Daoy (cell line): Measurements from ENCODE around the gene NECTIN1. TPM values are rescaled to one million over a fixed set of nuclear protein-coding genes. Genes with fewer than 3 reads are reported as not detected.
A peak's percentile ranks its signal among the peaks of the same experiment; 100 is the strongest.
"Not testable (repeated sequence)": the region's sequence is repeated elsewhere in the genome, so short reads cannot be mapped to it uniquely, and the experiment has no call there.

ENCODE experiments used
- DNase-seq: peaks from one replicate; pipeline ENCODE4 v3.0.0-alpha.2; 2015; ENCODE audit warnings: low read depth
- total RNA-seq: library from RNA; depleted of rRNA; stranded (reverse); fragments of >200 nt; shearing (Covaris generic); gene quantifications from 2 replicates; pipeline ENCODE4 v1.2.3, GENCODE V29; 2014

The NECTIN1 gene
- total RNA-seq, 1 experiment from 2014 or later: 4.1 TPM

DNA sequence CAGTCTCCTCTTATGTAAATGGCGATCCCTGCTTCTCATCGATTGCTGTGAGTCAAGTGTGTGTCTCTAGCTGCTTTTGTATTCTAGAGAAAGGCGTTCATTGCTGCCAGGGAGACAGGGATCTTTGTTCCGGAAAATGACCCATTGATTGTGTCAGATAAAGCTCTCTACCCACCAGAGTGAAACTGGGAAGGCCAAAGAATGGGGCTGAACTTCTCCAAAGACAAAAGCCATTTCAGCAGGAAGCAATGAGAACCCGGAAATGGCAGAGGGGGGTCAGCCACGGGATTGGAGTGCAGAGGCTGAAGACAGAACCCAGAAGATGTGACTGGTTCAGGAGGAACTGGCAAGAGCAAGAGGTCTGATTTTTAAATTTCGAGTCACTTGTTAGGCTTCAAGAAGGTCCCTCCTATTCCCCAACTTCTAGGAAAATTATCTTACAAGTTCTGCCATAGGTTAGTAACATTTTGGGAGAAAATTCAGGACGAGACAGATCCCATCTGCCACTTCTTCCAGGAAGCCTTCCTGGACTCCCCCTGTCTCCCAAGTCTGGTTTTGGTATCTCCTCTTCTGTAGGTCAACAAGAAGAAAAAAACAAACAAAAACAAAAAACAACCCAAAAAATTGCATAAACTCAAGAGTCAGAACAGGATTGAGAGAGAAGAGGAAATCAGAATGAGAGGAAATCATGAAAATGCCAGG lies 110.6 kb downstream of the NECTIN1 start:
- no peak for DNase-seq

DNA sequence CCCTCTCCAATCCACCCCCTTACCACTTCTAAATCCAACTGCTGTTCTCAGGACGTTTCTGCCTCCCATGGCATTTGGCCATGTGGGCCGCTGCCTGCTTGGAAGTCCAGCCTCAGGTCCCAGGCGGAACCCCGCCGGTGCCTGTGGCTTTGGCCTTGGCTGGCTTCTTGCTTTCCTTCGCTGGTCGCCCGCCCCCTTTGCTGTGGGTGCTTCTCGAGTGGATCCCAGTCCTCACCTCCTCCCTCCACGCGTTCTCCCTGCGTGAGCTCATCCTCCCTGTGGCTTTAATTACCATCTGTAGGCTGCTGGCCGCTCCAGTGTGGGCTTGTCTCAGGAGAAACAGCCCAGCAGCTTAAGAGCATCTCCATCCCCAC lies 111.7 kb downstream of the NECTIN1 start:
- DNase-seq: no peak

DNA sequence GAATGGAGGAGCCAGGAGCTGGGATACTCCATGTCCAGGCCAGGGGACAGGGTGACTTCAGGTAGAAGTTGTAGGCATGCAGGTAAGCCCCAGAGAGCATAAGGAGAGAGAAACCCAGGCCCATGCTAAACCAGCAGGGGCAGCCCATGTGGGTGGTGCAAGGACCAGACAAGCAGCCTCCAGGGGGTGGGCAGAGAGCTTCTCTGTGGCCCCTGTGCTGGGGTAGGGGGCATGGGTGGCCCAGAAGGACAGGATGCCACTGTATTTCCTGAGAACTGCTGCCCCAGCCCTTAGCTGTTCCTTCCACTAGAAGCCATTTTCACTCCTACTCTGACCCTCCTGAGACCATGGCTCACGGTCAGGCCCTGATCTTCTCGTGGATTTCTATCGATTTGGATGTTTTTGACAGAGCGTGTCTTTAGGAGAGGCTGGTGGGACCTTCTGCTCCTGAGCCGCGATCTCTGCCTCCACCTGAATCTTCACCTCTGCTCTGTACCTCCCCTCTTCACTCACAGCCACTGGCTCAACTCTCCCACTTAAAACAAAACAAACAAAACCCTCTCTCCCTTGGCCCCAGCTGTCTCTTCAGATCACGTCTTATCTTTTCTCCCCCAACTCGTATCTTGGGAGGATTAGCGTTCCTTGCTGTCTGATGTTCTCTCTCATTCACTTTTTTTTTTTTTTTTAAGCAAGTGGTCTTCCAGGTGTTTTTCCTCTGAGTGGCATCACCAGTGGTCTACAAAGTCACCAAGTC lies 112.2 kb downstream of the NECTIN1 start:
- DNase-seq: no peak

DNA sequence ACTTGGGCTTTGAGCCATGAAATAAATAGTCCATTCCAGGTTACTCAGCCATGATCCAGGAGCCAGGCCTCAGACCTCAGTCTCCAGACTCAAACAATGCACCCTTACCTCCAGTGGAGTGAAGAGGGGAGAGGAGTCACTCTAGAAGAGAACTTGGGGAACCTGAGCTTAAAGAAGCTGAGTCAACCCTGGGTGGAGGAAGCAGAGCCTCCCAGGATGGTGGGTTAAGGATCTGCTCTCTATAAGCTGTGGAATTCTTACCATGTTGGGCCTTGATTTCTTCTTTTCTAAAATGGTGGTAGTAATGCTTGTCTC lies 113.2 kb downstream of the NECTIN1 start:
- no peak for DNase-seq

DNA sequence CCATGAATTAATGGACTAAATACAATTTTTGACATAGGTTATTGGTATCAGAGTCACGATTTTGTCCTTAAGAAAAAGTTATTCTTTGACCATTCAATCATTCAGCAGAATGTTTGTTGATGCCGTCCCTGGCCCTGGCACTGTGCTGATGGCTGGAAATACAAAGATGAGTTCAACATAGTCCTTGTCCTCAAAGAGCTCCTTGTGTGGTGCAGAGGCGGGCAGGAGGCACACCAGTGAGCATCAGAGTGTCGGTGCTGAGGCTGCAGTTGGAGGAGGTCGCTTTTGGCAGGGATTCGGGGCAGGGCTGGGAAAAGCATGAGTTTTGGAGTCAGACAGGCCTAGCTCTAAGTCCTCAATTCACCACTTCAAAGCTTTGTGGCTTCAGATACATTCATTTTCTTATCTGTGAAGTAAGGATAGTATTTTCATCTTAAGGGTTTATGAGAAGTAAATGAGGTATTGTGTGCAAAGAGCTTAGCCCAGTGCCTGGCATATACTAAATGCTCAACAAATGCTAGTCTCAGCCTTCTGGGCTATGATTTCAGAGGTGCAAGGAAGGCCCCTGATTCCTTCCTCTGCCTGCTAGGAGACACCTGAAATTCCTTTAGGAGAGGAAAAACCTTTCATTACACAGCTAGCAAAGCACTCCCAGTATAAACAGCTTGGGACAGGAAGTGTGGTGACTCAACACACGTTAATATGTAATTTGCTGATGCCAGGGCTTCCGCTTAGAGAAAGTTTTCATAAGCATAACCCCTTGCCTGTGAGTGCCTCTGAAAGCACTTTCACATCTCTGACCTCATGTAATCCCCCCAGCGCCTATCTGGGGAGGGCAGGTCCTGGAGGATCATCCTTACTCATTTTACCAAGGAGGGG lies 113.8 kb downstream of the NECTIN1 start:
- peak; percentile 79 for DNase-seq

DNA sequence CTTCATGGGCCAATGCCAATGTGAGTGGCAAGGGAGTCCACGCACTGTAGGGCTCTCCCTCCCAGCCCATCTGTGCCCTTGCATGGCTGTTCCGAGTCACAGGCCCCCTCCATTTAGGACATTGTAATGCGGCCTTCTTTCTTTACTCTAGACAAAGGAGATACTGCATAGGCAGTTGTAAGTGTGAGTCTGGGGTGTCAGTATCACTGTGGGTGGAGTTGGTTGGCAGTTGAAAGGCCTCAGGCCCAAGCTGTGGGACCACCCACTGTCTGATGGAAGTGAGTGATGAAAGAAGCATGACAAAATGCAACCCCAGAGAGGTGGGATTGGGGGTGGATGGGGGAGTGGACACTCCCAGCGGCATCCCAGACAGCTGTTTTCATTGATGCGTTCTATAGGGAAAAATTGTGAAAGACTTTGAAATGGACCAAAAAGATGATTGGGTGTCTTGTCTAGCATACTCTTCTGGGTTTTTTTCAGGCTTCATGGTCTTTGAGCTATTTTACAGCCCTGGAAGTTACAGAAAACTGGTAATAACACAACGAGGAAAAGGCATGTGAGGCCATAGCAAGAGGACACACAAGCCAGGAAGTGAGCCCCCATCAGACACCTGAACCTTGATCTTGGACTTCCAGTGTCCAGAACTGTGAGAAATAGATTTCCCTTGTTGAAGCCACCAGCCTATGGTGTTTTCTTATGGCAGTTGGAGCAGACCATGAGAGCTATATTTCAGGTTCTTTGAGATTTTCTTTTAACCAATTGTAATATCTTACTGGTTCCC lies 114.6 kb downstream of the NECTIN1 start:
- DNase-seq: no peak

DNA sequence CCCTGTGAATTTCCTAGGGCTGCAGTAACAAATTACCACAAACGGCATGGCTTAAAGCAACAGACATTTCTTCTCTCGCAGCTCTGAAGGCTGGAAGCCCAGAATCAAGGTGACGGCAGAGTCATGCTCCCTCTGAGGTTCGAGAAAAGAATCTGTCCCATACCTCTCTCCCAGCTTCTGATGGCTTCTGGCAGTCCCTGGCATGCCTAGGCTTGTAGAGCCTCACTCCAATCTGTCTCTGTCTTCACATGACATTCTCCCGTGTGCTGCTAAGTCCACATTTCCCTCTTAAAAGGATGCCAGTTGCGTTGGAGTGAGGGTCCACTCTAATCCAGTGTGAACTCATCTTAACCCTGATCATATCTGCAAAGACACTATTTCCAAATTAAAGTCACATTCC lies 116.2 kb downstream of the NECTIN1 start:
- DNase-seq: no peak

DNA sequence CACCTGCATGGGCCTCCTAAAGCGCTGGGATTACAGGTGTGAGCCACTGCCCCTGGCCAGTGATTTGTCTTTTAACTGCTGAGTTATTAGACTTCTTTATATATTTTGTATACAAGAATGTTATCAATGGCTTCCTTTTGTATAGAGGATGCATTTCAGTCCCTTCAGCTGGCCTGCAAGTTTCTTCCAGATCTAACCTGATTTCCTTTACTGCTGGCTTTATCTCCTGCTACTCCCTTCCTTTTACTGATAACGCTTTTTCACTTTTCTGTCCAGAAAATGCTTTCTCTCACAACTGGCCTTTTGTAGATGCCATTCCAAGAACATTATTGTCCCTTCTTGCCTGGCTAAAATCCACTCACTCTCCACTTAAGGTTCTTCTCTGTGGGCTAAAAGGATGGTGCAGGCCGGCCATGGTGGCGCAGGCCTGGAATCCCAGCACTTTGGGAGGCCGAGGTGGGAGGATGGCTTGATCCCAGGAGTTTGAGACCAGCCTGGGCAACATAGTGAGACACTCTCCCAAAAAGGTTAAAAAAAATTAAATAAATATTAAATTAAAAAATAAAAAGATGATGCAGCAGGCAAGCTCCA lies 118.1 kb downstream of the NECTIN1 start:
- DNase-seq: no peak

DNA sequence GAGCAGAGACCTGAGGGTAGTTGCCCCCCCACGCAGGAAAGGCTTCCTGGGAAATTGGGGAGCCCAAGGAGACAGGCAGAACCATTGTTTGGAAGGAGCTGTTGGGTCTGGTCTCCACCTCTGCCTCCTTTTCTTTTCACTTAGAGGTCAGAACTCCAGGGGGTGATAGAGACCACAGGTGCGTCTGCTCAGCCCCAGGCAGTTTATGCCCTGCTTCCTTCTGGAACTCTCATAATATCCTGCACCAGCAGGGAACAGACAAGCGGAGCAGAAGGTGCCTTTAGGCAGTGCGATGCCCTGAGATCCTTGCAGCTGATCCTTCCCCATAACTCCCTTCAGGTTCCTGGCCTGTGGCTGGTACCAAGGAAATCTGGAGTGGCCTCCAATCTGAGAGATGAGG lies 120.2 kb downstream of the NECTIN1 start:
- DNase-seq: no peak

DNA sequence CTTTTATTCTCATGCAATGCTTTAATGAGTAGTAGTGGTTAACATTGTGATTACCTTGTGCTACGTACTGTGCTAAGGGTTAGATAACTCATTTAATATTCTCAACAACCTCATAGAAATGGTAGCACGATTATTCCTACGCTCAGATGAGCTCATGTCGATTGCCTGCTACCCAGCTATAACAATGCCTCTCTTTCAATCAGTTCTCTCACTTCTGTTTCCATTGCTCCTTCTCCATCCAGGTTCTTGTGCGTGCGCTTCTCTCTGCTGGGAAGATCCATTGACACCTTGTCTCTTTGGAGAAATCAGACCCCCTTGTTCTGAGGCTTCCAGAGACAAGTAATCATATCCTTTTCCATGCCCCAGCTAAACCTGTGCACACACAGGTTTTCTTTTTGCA lies 120.8 kb downstream of the NECTIN1 start:
- no peak for DNase-seq

DNA sequence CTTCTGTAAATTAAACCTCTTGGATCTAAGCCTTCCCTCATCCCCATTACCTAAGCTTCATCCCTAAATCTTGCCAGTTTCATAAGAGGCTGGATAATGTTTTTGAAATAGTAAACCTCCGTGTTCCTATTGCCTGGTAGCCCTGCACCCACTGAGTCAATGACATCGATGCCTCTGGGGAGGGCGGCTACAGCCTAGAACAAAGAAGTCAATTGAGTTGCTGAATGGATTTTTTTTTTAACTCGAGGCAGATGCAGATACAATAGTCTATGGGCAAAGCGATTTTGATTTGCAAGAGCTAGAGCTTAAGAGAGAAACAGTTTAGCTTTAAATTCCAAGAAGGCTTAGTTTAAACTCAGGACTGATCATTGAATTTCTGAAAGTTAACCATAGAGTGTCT lies 121.3 kb downstream of the NECTIN1 start:
- no peak for DNase-seq

DNA sequence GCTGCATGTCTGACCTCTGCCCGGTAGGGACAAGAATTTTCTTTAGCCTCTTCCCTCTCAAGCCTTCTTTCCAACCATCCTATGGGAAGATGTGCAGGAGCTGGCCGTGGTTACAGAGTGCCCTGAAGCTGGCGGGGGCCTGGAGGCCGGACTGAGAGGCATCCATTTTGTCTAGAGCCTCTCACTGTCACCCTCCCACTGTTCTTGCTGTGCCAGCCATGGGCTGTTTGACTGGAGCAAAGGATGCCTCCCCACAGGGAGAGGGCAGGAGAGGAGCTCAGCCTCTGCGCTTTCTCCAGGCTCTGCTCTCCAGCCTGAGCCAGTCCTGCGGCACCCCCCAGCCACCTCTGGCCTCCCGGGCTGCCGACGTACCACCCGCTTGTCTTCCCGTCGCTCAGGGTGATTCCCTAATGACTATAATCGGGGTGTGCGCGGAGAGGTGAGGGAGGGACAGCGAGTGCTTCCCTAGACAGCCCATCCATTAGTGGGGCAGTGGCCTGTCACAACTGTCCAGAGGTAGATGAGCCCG lies 123.8 kb downstream of the NECTIN1 start:
- no peak for DNase-seq

DNA sequence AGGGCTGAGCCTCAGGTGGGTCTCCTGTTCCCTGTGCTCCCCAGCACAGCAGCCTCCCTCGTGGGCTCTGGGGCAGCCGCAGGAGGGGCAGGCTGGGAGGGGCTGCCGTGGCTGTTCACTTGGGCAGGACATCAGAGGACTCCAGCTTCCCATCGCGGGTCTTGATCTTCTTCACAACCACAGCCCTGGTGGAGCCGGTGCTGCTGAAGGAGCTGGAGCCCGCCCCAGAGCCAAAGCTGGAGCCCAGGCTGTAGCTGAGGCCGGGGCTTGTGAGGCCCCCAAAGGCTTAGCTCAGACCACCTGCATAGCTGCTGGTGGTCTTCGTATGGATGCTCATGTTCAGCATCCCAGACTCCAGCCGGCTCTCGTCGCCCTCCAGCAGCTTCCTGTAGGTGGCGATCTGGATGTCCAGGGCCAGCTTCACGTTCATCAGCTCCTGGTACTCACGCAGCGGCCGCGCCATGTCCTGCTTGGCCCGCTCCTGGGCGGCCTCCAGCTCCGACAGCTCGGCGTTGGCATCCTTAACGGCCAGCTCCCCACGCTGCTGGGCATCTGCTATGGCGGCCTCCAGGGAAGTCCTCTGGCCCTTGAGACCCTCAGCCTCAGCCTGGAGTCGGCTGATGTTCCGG lies 126.1 kb downstream of the NECTIN1 start:
- no peak for DNase-seq

DNA sequence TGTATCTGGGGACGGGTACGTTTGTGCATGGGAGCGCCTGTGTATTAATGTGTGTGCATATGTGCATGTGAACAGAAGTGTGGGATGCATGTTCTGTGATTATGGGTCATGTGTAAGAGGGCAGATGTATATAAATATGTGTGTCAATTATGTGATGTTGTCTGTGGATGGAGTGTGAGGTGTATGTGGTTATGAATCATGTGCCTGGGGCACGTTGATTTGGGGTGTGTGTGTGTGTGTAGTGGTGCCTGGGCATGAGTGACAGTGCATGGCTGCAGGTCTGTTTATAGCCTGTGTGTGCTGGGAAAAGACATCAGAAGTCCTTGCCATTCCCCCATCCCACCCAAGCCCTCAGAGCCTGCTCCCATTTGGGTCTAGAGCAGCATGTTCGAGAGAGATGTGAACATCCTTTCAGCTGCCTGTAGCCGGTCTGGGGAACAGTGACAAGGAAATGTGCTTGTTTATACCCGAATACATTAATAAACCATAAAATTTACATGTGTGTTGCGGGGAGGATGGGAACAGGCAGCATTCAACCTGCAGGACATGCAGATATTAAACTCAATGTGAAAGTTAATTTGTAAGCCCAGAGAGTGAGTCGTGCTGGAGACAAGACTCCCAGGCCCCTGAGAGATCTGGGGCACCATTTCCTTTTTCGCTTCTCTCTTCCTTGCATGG lies 129.0 kb downstream of the NECTIN1 start:
- peak; percentile 45 for DNase-seq

DNA sequence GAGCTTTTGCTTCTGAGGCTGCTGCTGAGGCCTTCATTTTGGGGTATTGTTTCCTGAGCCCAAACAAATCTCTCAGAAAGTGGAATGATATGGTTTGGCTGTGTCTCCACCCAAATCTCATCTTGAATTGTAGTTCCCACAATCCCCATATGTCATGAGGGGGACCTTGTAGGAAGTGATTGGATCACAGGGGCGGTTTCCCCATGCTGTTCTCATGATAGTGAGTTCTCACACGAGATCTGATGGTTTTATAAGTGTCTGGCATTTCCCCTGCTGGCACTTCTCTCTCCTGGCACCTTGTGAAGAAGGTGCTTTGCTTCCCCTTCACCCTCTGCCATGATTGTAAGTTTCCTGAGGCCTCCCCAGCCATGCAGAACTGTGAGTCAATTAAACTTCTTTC lies 133.1 kb downstream of the NECTIN1 start:
- DNase-seq: not testable (repeated sequence)

DNA sequence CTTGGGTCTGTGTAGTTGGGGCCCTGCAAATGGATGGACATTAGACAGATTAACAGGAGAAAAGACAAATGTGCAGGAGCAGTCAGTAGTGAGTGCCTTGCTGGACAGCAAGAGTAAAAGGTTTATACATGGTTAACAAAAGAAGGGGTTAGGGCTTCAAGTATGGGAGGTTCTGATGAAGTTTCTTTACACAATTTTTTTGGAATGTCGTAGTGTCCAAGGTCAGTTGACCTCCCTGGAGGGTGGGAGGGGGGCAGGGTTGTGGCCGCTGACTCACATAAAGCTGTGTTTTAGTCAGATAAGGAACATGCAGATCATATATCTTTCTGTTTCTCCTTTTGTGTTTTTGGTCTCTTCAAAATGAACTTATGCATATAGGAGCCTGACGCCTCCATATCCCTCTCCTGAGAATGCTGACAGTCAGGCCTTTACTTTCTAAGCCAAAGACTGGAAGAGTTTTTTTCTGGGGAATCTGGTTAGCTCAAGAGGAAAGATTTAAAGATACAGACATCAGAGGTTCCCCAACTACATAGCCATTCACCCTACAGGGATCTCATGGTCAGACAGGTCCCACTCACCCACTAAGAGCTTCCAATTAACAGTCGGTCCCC lies 134.3 kb downstream of the NECTIN1 start:
- peak; percentile 75 for DNase-seq

DNA sequence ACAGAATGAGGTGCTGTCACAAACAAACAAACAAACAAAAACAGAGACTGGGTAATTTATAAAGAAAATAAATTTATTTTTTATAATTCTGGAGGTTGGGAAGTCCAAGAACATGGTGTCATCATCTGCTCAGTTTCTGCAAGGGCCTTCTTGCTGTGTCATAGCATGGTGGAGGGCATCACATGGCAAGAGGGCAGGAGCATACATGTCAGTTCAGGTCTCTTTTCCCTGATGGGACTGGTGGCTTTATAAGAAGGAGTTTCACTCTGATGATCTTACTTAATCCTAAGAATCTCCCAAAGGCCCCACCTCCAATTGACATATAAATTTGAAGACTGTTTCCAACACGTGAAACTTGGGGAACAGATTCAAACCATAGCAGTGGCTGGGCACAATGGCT lies 135.7 kb downstream of the NECTIN1 start:
- DNase-seq: no peak

DNA sequence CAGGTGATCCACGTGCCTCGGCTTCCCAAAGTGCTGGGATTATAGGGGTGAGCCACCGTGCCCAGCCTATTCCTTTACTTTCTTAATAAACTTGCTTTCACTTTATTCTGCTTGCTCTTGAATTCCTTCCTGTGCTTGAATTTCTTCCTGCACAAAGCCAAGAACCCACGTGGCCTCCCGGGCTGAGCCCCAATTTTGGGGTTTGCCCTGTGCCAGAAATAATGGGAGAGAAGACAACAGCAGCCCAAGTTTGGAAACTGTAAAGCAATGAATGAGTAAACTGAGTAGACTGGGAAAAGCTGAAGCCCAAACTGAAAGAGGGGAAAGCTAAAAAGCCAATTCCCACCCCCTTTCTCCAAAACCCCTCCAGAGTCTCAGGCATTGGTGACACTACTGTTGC lies 136.4 kb downstream of the NECTIN1 start:
- DNase-seq: no peak

DNA sequence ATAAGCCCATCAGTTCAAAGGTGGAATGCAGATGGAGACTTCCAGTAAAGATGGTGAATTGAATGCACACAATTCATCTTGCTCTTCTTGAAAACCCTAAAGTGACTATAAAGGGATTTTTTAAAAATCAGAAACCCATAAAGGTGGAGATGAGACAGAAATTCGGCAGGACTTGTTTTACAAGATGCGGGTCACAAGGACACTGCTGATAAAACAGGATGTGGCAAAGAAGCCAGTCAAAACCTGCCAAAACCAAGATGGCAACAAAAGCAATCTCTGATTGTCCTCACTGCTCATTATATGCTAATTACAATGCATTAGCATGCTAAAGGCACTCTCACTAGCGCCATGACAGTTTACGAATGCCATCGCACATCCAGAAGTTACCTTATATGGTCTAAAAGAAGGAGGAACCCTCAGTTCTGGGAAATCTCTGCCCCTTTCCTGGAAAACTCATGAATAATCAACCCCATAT lies 137.1 kb downstream of the NECTIN1 start:
- no peak for DNase-seq
